GM12878 (cell line): Measurements from ENCODE around the gene DIAPH3. TPM values are rescaled to one million over a fixed set of nuclear protein-coding genes. Genes with fewer than 3 reads are reported as not detected.

ENCODE experiments used
- ATAC-seq: fragments of 200-7000 bp; cut with Tn5 transposase; 3 replicates; pipeline ENCODE4 v1.9.1; 2020; ENCODE audit warnings: mild to moderate bottlenecking, moderate library complexity
- BruUV-seq: library from RNA; stranded (reverse); fragments of 400-500 nt; replicated peaks from 2 replicates; lab custom pipeline; 2021; lab: Mats Ljungman, UMichigan
- CTCF ChIA-PET: fragments of 300-600 bp; sonication (Branson Sonifier 250); formaldehyde crosslinking; extraction: SDS; loops from one replicate; lab custom pipeline; 2021; ENCODE audit warnings: inconsistent platforms; lab: Yijun Ruan, JAX
- POLR2A ChIA-PET: fragments of 350-600 bp; formaldehyde crosslinking; extraction: SDS; loops from one replicate; lab custom pipeline; 2021; ENCODE audit warnings: inconsistent platforms; lab: Charles Lee
- RAD21 ChIA-PET: fragments of 300-600 bp; sonication (Branson Sonifier 250); formaldehyde crosslinking; loops from one replicate; lab custom pipeline; 2023; ENCODE audit warnings: antibody characterized with exemption; ENCODE audit not compliant: unreplicated experiment; lab: Charles Lee
- SMC1A ChIA-PET: fragments of 300-600 bp; sonication (Branson Sonifier 250); formaldehyde crosslinking; loops from one replicate; lab custom pipeline; 2023; ENCODE audit not compliant: unreplicated experiment, uncharacterized antibody; lab: Charles Lee
- DNase-seq: peaks from one replicate; pipeline ENCODE4 v3.0.0-alpha.2; 2011; ENCODE audit warnings: low read depth, low spot score
- FAIRE-seq: peaks from 3 replicates; lab custom pipeline; 2011; peaks lifted over from hg19 to GRCh38; lab: Jason Lieb, UNC
- H2AFZ ChIP-seq: 2 replicates; pipeline ENCODE4 v1.6.0; 2011; ENCODE audit warnings: low read depth, low read length, control low read depth; ENCODE audit not compliant: control insufficient read depth
- H3K27ac ChIP-seq: 2 replicates; pipeline ENCODE4 v1.5.1; 2011; ENCODE audit warnings: control low read depth; ENCODE audit not compliant: control insufficient read depth, insufficient read depth
- H3K27me3 ChIP-seq, 2 experiments: replicated peaks in 1 of 2; 2 replicates each; pipeline versions ENCODE4 v1.6.0 to v1.6.1; 2011; ENCODE audit warnings: low read length in 1 of 2; ENCODE audit not compliant: control insufficient read depth in 2 of 2, insufficient read depth in 2 of 2
- H3K36me3 ChIP-seq, 2 experiments: 2 replicates each; pipeline ENCODE4 v1.5.1; 2011; ENCODE audit warnings: low read length in 1 of 2; ENCODE audit not compliant: control insufficient read depth in 2 of 2, insufficient read depth in 2 of 2
- H3K4me1 ChIP-seq: 2 replicates; pipeline ENCODE4 v1.6.1; 2011; ENCODE audit warnings: mild to moderate bottlenecking, low read length, moderate library complexity, mixed read lengths; ENCODE audit not compliant: control insufficient read depth, insufficient read depth
- H3K4me2 ChIP-seq: 2 replicates; pipeline ENCODE4 v1.6.0; 2011; ENCODE audit warnings: control low read depth; ENCODE audit not compliant: control insufficient read depth, insufficient read depth
- H3K4me3 ChIP-seq: fragments of 200-600 bp; sonication (generic); 2 replicates; pipeline ENCODE4 v1.5.1; 2016
- H3K79me2 ChIP-seq: 2 replicates; pipeline ENCODE4 v1.6.0; 2011; ENCODE audit warnings: low read length; ENCODE audit not compliant: control insufficient read depth, insufficient read depth
- H3K9ac ChIP-seq: 2 replicates; pipeline ENCODE4 v1.8.0; 2011; ENCODE audit warnings: low read length, control low read depth, mixed read lengths; ENCODE audit not compliant: control insufficient read depth, insufficient read depth
- H3K9me3 ChIP-seq: replicated peaks from 3 replicates; pipeline ENCODE4 v1.5.1; 2011; ENCODE audit warnings: mild to moderate bottlenecking, low read length; ENCODE audit not compliant: control insufficient read depth, insufficient read depth
- H4K20me1 ChIP-seq: 2 replicates; pipeline ENCODE4 v1.6.0; 2011; ENCODE audit not compliant: control insufficient read depth, insufficient read depth
- EGR1 ChIP-seq, 2 experiments: IDR thresholded peaks; 1 replicate in 1 of 2; 2 replicates in 1 of 2; pipeline ENCODE4 v1.6.1; 2011 to 2012; ENCODE audit warnings: low read depth in 2 of 2, low read length in 2 of 2, borderline replicate concordance in 1 of 2, mild to moderate bottlenecking in 1 of 2, moderate library complexity in 1 of 2
- IKZF2 ChIP-seq, 2 experiments: fragments of 450-650 bp; IDR thresholded peaks; 2 replicates each; pipeline ENCODE4 v1.6.1; 2017; ENCODE audit warnings: mild to moderate bottlenecking in 2 of 2, moderate library complexity in 2 of 2
- IRF4 ChIP-seq: IDR thresholded peaks from 2 replicates; pipeline ENCODE4 v1.6.1; 2011; ENCODE audit warnings: low read depth, low read length
- KAT2A ChIP-seq: conservative IDR thresholded peaks from 2 replicates; pipeline ENCODE4 v1.6.1; 2011; ENCODE audit warnings: low read depth, low read length; ENCODE audit not compliant: control insufficient read depth
- NFYA ChIP-seq: IDR thresholded peaks from 2 replicates; pipeline ENCODE4 v1.6.1; 2011; ENCODE audit warnings: low read depth, mild to moderate bottlenecking, low read length, improper control_type of control experiment, borderline replicate concordance
- NR2C2 ChIP-seq: IDR thresholded peaks from 2 replicates; pipeline ENCODE4 v1.6.1; 2011; ENCODE audit warnings: borderline replicate concordance, low read depth; ENCODE audit not compliant: control insufficient read depth, insufficient read length
- PML ChIP-seq: IDR thresholded peaks from 2 replicates; pipeline ENCODE4 v1.6.1; 2012; ENCODE audit warnings: low read length, inconsistent platforms
- SMC3 ChIP-seq: IDR thresholded peaks from 2 replicates; pipeline ENCODE4 v1.6.1; 2011; ENCODE audit warnings: low read length, improper control_type of control experiment, borderline replicate concordance
- SRF ChIP-seq, 2 experiments: IDR thresholded peaks; 2 replicates each; pipeline ENCODE4 v1.6.1; 2011; ENCODE audit warnings: low read depth in 2 of 2, low read length in 2 of 2, mild to moderate bottlenecking in 1 of 2, moderate library complexity in 1 of 2
- SUZ12 ChIP-seq: fragments of 200-600 bp; sonication (generic); IDR thresholded peaks from one replicate; pipeline ENCODE4 v1.6.1; 2018; ENCODE audit warnings: antibody characterized with exemption, mild to moderate bottlenecking; ENCODE audit not compliant: unreplicated experiment
- YBX1 ChIP-seq: fragments of 450-650 bp; IDR thresholded peaks from 2 replicates; pipeline ENCODE4 v1.6.1; 2016; ENCODE audit warnings: antibody characterized with exemption
- ZNF217 ChIP-seq: fragments of 450-650 bp; IDR thresholded peaks from 2 replicates; pipeline ENCODE4 v1.6.1; 2017; ENCODE audit warnings: antibody characterized with exemption, mild to moderate bottlenecking
- WGBS: methylation state at CpG from one replicate; pipeline ENCODE4 v1.1.6; 2016; ENCODE audit warnings: low lambda C conversion rate; ENCODE audit not compliant: insufficient replicate concordance, insufficient coverage; ENCODE audit errors: missing lambda C conversion rate; 5-methylcytosine and 5-hydroxymethylcytosine counted together
- in situ Hi-C: fragments of 300-500 bp; cut with MboI; formaldehyde crosslinking; loops from 9 replicates; pipeline ENCODE4 v1.14.3; 2018; ENCODE audit warnings: mixed read lengths
- intact Hi-C: fragments of 100-400 bp; cut with micrococcal nuclease; formaldehyde crosslinking; loops from one replicate; pipeline ENCODE4 v1.14.2; 2022; ENCODE audit not compliant: unreplicated experiment
- polyA plus RNA-seq, 11 experiments: library from polyadenylated mRNA; depleted of rRNA in 4 of 11; unstranded in 6 of 11; stranded (reverse) in 5 of 11; fragments of >200 nt; fragmentation: Nextera tagmentation in 4 of 11; fragmentation: Illumina TruSeq in 1 of 11; extraction: Ambion mirVana in 4 of 11; extraction: Trizol in 1 of 11; gene quantifications; 1 replicate in 1 of 11; 2 replicates in 10 of 11; pipeline versions ENCODE4 v1.2.1 to v1.2.3, GENCODE V29; 2011 to 2016; ENCODE audit warnings: inconsistent platforms in 2 of 11, missing spikeins in 2 of 11, low read depth in 1 of 11
- total RNA-seq, 4 experiments: library from RNA; depleted of rRNA in 3 of 4; stranded (reverse); fragments of >200 nt in 3 of 4; fragmentation: Illumina TruSeq in 1 of 4; extraction: Trizol in 1 of 4; gene quantifications; 2 replicates each; pipeline versions ENCODE4 v1.2.1 to v1.2.3, GENCODE V29; 2013 to 2021
- TF ChIP-seq, protein P1 (sequence below): fragments of 450-650 bp; IDR thresholded peaks from 2 replicates; pipeline ENCODE4 v1.6.1; 2017; ENCODE audit warnings: mild to moderate bottlenecking, low read depth, inconsistent platforms; ENCODE audit not compliant: poor library complexity, severe bottlenecking
- TF ChIP-seq, protein P2 (sequence below): fragments of 450-650 bp; IDR thresholded peaks from 2 replicates; pipeline ENCODE4 v1.6.1; 2017; ENCODE audit warnings: antibody characterized with exemption, mild to moderate bottlenecking, moderate library complexity
- TF ChIP-seq, protein P3 (sequence below): fragments of 450-650 bp; formaldehyde crosslinking; IDR thresholded peaks from 2 replicates; pipeline ENCODE4 v1.5.0; 2022; ENCODE audit warnings: mild to moderate bottlenecking, missing genetic modification characterization

DIAPH3 gene
- total and polyA plus RNA-seq, 10 of the 15 experiments (the other 5 are each of a cell fraction or from before 2014, with no cell fraction given) = 10.1 to 25.2 (median 15.4) TPM

DNA sequence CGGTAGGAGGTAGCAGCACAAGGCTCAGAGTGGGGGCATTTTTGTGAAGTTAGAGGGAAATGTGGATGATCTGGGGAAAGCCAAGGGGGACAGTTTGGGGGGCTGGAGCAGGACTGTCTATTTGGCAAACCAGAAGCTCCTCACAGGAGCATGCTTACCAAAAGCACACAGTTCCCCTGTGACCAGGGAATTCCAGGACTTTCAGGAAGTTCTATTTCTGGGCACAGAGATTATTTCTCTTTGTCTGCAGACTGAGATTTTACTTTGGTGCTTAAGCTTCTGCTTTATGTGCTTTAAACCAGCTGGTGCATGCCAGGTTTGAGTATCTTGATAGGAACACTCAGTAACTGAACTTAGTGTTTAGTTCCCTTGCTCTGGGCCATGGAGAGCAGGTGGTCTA lies 525.3 kb downstream of the DIAPH3 start:
- ChIA-PET SMC1A (interaction anchor here (1.8 kb wide), 1 partner anchor 24 kb away, joined by 4 read pairs; no protein-coding TSS in a partner anchor), RAD21 (no interaction called here), POLR2A (no interaction called here), CTCF (interaction anchor here (0.8 kb wide), 1 partner anchor 246 kb away, joined by 4 read pairs; no protein-coding TSS in a partner anchor)
- Histone ChIP-seq H2AFZ (no peak overlapping the region), H3K4me3 (no peak overlapping the region), H3K27me3 (no peaks in the 10 kb centered on the region), H3K4me1 (no peaks in the 10 kb centered on the region), H3K9ac (no peak overlapping the region), H3K4me2 (no peak overlapping the region), H3K27ac (no peak overlapping the region), H3K9me3 (no peaks in the 10 kb centered on the region), H4K20me1 (no peaks in the 10 kb centered on the region), H3K79me2 (no peaks in the 10 kb centered on the region), H3K36me3 (no peaks in the 10 kb centered on the region)
- ATAC-seq (no peak), DNase-seq (no peak), FAIRE-seq (no peak)
- in situ Hi-C loops = no loop called here
- no TSS peak for BruUV-seq
- intact Hi-C loops = no loop called here
- 0% methylated on average over 1 of the region's 1 CpG for WGBS
- TF ChIP-seq, protein P1, sequence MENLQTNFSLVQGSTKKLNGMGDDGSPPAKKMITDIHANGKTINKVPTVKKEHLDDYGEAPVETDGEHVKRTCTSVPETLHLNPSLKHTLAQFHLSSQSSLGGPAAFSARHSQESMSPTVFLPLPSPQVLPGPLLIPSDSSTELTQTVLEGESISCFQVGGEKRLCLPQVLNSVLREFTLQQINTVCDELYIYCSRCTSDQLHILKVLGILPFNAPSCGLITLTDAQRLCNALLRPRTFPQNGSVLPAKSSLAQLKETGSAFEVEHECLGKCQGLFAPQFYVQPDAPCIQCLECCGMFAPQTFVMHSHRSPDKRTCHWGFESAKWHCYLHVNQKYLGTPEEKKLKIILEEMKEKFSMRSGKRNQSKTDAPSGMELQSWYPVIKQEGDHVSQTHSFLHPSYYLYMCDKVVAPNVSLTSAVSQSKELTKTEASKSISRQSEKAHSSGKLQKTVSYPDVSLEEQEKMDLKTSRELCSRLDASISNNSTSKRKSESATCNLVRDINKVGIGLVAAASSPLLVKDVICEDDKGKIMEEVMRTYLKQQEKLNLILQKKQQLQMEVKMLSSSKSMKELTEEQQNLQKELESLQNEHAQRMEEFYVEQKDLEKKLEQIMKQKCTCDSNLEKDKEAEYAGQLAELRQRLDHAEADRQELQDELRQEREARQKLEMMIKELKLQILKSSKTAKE = no peak
- TF ChIP-seq EGR1 (IDR thresholded peaks at IDR 0.05; ENCODE audit: borderline replicate concordance in 1 of 2, low read depth in 2 of 2, low read length in 2 of 2) = no peak
- TF ChIP-seq IRF4 = no peak
- TF ChIP-seq ZNF217 = no peak
- TF ChIP-seq SUZ12 = no peak
- TF ChIP-seq NFYA = no peak
- TF ChIP-seq, protein P2, sequence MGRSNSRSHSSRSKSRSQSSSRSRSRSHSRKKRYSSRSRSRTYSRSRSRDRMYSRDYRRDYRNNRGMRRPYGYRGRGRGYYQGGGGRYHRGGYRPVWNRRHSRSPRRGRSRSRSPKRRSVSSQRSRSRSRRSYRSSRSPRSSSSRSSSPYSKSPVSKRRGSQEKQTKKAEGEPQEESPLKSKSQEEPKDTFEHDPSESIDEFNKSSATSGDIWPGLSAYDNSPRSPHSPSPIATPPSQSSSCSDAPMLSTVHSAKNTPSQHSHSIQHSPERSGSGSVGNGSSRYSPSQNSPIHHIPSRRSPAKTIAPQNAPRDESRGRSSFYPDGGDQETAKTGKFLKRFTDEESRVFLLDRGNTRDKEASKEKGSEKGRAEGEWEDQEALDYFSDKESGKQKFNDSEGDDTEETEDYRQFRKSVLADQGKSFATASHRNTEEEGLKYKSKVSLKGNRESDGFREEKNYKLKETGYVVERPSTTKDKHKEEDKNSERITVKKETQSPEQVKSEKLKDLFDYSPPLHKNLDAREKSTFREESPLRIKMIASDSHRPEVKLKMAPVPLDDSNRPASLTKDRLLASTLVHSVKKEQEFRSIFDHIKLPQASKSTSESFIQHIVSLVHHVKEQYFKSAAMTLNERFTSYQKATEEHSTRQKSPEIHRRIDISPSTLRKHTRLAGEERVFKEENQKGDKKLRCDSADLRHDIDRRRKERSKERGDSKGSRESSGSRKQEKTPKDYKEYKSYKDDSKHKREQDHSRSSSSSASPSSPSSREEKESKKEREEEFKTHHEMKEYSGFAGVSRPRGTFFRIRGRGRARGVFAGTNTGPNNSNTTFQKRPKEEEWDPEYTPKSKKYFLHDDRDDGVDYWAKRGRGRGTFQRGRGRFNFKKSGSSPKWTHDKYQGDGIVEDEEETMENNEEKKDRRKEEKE = no peak
- TF ChIP-seq PML = no peak
- TF ChIP-seq NR2C2 = no peak
- no peak for TF ChIP-seq IKZF2 (IDR thresholded peaks at IDR 0.05)
- TF ChIP-seq, protein P3, sequence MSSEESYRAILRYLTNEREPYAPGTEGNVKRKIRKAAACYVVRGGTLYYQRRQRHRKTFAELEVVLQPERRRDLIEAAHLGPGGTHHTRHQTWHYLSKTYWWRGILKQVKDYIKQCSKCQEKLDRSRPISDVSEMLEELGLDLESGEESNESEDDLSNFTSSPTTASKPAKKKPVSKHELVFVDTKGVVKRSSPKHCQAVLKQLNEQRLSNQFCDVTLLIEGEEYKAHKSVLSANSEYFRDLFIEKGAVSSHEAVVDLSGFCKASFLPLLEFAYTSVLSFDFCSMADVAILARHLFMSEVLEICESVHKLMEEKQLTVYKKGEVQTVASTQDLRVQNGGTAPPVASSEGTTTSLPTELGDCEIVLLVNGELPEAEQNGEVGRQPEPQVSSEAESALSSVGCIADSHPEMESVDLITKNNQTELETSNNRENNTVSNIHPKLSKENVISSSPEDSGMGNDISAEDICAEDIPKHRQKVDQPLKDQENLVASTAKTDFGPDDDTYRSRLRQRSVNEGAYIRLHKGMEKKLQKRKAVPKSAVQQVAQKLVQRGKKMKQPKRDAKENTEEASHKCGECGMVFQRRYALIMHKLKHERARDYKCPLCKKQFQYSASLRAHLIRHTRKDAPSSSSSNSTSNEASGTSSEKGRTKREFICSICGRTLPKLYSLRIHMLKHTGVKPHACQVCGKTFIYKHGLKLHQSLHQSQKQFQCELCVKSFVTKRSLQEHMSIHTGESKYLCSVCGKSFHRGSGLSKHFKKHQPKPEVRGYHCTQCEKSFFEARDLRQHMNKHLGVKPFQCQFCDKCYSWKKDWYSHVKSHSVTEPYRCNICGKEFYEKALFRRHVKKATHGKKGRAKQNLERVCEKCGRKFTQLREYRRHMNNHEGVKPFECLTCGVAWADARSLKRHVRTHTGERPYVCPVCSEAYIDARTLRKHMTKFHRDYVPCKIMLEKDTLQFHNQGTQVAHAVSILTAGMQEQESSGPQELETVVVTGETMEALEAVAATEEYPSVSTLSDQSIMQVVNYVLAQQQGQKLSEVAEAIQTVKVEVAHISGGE (CRISPR knock-in tag) = no peak
- TF ChIP-seq SRF (IDR thresholded peaks at IDR 0.05; ENCODE audit: low read depth in 2 of 2, low read length in 2 of 2) = no peak
- TF ChIP-seq KAT2A = no peak
- TF ChIP-seq SMC3 = no peak
- TF ChIP-seq YBX1 = no peak
